Body of pancreas (tissue), 4 donors: ENCODE measurements around the gene PDXP.

Experiments used
- CTCF ChIP-seq, 7 experiments: fragments of 450-650 bp in 4 of 7; fragments of 200-600 bp in 3 of 7; sonication (generic) in 3 of 7; IDR thresholded peaks; one replicate each; pipeline ENCODE4 v1.5.1; 2016 to 2019; ENCODE audit warnings: antibody characterized with exemption in 7 of 7
- POLR2A ChIP-seq, 3 donors: fragments of 450-650 bp; IDR thresholded peaks; one replicate each; pipeline ENCODE4 v1.6.1; 2016; ENCODE audit warnings: antibody characterized with exemption in 3 of 3, mild to moderate bottlenecking in 2 of 3

- TF ChIP-seq CTCF (IDR thresholded peaks at IDR 0.05): peak in 1 of 7 experiments; percentile 8
- peak in 1 of 3 donors; percentile 30 for TF ChIP-seq POLR2A (IDR thresholded peaks at IDR 0.05)
Measured at GRCh38 chr22:37633625-37634416, 24.7 kb upstream of the PDXP start.
